ENCODE measurements around the gene ZNF611.
"Not testable (repeated sequence)": the region's sequence is repeated elsewhere in the genome, so short reads cannot be mapped to it uniquely, and the experiment has no call there.

ZNF611 gene

GRCh38 chr19:52726051-52726450 lies 8.8 kb downstream of the ZNF611 start:
- H3K4me1 Mint-ChIP-seq (ENCODE audit: low read depth); intact Hi-C loops (cut with micrococcal nuclease); H3K27ac Mint-ChIP-seq; H3K4me3 Mint-ChIP-seq; H3K27me3 Mint-ChIP-seq: not testable (repeated sequence)
- H3K9me3 Mint-ChIP-seq: peaks cover 35% of the 10 kb centered on the region
- peaks cover 92% of the 10 kb centered on the region for H3K36me3 Mint-ChIP-seq (ENCODE audit: low read depth)

DNA sequence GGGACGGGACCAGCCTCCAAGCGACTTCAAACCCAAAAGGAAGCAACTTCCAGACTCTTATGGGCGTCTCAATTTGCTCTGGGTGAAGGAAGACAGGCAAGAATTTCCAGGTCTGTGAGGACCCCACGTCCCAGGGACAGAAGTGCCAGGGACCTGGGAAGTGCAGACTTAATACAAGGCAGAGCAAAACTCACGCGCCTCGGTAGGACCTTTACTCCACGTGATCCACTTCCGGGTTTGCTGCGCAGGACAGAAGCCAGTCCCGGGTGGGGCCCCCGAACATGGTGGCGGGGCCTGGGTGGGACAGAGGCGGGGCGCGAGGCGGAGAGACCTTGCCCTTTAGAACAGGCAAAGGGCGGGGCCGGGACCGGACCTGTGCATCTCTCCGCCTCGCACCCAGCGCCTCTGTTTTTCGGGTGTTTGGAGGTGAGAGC lies 9.3 kb downstream of the ZNF611 start:
- H3K4me3 Mint-ChIP-seq: no peak overlapping the region
- H3K9me3 Mint-ChIP-seq: peaks cover 39% of the 10 kb centered on the region
- no peaks in the 10 kb centered on the region for H3K4me1 Mint-ChIP-seq (ENCODE audit: low read depth)
- intact Hi-C loops (cut with micrococcal nuclease): no loop called here
- H3K27me3 Mint-ChIP-seq: no peaks in the 10 kb centered on the region
- no peak overlapping the region for H3K27ac Mint-ChIP-seq
- peaks cover 92% of the 10 kb centered on the region for H3K36me3 Mint-ChIP-seq (ENCODE audit: low read depth)

DNA sequence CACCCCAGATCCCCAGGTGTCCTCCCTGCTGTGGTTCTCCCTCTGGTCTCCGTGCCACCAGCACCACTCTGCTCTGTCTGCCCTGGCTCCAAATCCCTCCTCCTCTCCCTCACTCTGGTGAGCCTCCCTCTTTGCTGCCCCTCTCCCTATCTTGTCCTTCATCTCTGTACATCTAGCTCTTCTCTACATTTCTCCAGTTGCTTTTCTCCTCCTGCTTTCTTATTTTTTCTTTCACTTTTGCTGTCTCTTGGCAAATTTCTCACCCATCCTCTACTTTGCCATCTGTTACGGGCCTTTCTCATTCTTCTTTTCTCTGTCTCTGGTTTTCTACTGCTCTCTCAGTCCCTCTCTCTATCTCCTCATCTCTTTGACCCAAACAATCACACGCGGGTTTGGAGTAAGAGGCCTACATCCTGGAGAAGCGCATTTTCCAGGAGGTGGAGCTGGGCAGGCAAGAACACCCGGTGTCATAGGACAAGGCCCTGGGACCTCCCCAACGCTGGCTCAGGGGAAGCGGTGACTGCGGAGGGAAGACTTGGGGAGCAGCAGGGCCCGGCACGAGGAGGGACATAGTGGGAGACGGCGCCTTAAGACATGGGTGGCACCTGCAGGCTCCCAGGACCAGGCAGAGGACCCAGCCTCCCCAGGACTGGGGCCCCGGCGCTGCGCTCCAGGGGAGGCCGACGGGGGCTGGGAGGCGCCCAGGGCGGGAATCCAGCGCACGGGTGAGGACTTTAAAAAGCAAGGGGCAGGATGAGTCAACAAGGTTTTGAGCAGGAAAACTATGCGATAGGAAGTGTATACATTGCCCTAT lies 9.9 kb downstream of the ZNF611 start:
- Mint-ChIP-seq H3K4me1 (ENCODE audit: low read depth) (no peaks in the 10 kb centered on the region), H3K27me3 (no peaks in the 10 kb centered on the region), H3K27ac (no peak overlapping the region), H3K4me3 (no peak overlapping the region), H3K9me3 (peaks cover 40% of the 10 kb centered on the region), H3K36me3 (ENCODE audit: low read depth) (peaks cover 96% of the 10 kb centered on the region)
- intact Hi-C loops (cut with micrococcal nuclease): no loop called here

- peaks cover 49% of the 10 kb centered on the region for H3K9me3 Mint-ChIP-seq
- intact Hi-C loops (cut with micrococcal nuclease): not testable (repeated sequence)
These were observed 10.8 kb downstream of the ZNF611 start for GRCh38 chr19:52723907-52724598.

GRCh38 chr19:52722062-52723003 lies 12.5 kb downstream of the ZNF611 start:
- Mint-ChIP-seq H3K9me3 (peaks cover 52% of the 10 kb centered on the region), H3K27ac (no peak overlapping the region), H3K4me3 (no peak overlapping the region), H3K27me3 (no peaks in the 10 kb centered on the region), H3K4me1 (ENCODE audit: low read depth) (peaks cover 10% of the 10 kb centered on the region), H3K36me3 (ENCODE audit: low read depth) (peaks cover 86% of the 10 kb centered on the region)
- intact Hi-C loops (cut with micrococcal nuclease): no loop called here

More at GRCh38 chr19:52723907-52724598, 10.8 kb downstream of the ZNF611 start:
- H3K4me1 Mint-ChIP-seq (ENCODE audit: low read depth); H3K27ac Mint-ChIP-seq; H3K4me3 Mint-ChIP-seq; H3K27me3 Mint-ChIP-seq: not testable (repeated sequence)
- peaks cover 96% of the 10 kb centered on the region for H3K36me3 Mint-ChIP-seq (ENCODE audit: low read depth)

- Mint-ChIP-seq H3K36me3 (ENCODE audit: low read depth) (peaks cover 79% of the 10 kb centered on the region), H3K9me3 (peaks cover 60% of the 10 kb centered on the region), H3K4me1 (ENCODE audit: low read depth) (peaks cover 10% of the 10 kb centered on the region)
- H3K27ac Mint-ChIP-seq; H3K4me3 Mint-ChIP-seq; H3K27me3 Mint-ChIP-seq; intact Hi-C loops (cut with micrococcal nuclease): not testable (repeated sequence)
These were observed 14.3 kb downstream of the ZNF611 start for GRCh38 chr19:52720541-52720940.

GRCh38 chr19:52716522-52716921 lies 18.3 kb downstream of the ZNF611 start:
- Mint-ChIP-seq H3K4me3 (no peak overlapping the region), H3K36me3 (ENCODE audit: low read depth) (peaks cover 82% of the 10 kb centered on the region), H3K27ac (no peak overlapping the region), H3K27me3 (no peaks in the 10 kb centered on the region), H3K4me1 (ENCODE audit: low read depth) (peaks cover 10% of the 10 kb centered on the region), H3K9me3 (peaks cover 62% of the 10 kb centered on the region)
- intact Hi-C loops (cut with micrococcal nuclease): no loop called here

DNA sequence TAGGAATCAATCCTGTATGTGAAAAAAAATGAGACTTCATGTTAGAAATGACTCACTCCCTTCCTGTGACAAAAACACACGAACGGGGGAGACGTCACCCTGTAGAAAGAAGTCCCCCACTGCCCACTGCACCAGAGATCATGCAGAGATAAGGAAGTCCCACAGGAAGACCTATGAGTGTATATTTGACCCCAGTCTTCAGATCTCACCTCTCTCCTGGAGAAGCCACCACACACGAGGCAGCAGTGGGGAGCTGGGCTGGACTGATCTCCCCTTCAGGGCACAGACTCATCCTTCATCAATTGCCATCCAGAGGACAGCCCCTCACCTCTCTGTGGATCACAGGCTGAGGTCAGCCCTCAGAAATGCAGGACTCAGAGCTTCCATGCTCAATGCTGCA lies 18.9 kb downstream of the ZNF611 start:
- peaks cover 10% of the 10 kb centered on the region for H3K4me1 Mint-ChIP-seq (ENCODE audit: low read depth)
- intact Hi-C loops (cut with micrococcal nuclease): not testable (repeated sequence)

DNA sequence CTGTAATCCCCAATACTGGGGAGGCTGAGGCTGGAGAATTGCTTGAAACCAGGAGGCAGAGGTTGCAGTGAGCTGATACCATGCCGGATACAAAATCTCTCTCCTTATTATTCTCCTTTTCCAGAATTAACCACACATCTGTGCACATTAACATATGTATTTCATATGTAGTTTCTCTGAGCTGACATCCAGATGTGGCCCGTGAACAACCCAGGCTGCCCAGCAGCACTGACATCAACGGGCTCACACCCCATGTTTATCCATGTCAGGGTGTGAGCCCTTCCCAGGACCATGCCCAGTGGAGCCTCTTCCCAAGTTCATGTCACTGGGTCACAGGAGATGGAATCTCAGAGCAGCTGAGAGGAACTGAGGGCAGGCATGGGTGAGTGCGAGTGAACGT lies 19.5 kb downstream of the ZNF611 start:
- H3K27me3 Mint-ChIP-seq; intact Hi-C loops (cut with micrococcal nuclease); H3K27ac Mint-ChIP-seq; H3K4me3 Mint-ChIP-seq: not testable (repeated sequence)
- peaks cover 82% of the 10 kb centered on the region for H3K36me3 Mint-ChIP-seq (ENCODE audit: low read depth)
- peaks cover 65% of the 10 kb centered on the region for H3K9me3 Mint-ChIP-seq
- peaks cover 10% of the 10 kb centered on the region for H3K4me1 Mint-ChIP-seq (ENCODE audit: low read depth)

More for the DNA sequence above, 18.9 kb downstream of the ZNF611 start:
- Mint-ChIP-seq H3K36me3 (ENCODE audit: low read depth) (peaks cover 82% of the 10 kb centered on the region), H3K9me3 (peaks cover 62% of the 10 kb centered on the region)
- H3K27me3 Mint-ChIP-seq, H3K27ac Mint-ChIP-seq, H3K4me3 Mint-ChIP-seq: not testable (repeated sequence)

- H3K4me3 Mint-ChIP-seq; H3K4me1 Mint-ChIP-seq (ENCODE audit: low read depth); H3K27ac Mint-ChIP-seq; H3K27me3 Mint-ChIP-seq; intact Hi-C loops (cut with micrococcal nuclease): not testable (repeated sequence)
- peaks cover 86% of the 10 kb centered on the region for H3K36me3 Mint-ChIP-seq (ENCODE audit: low read depth)
- H3K9me3 Mint-ChIP-seq: peaks cover 75% of the 10 kb centered on the region
These were observed 21.8 kb downstream of the ZNF611 start for GRCh38 chr19:52713051-52713450.

- H3K27me3 Mint-ChIP-seq; H3K4me3 Mint-ChIP-seq; intact Hi-C loops (cut with micrococcal nuclease); H3K4me1 Mint-ChIP-seq (ENCODE audit: low read depth); H3K27ac Mint-ChIP-seq: not testable (repeated sequence)
- peaks cover 81% of the 10 kb centered on the region for H3K9me3 Mint-ChIP-seq
- peaks cover 100% of the 10 kb centered on the region for H3K36me3 Mint-ChIP-seq (ENCODE audit: low read depth)
These were observed 23.2 kb downstream of the ZNF611 start for GRCh38 chr19:52711661-52712060.

- Mint-ChIP-seq H3K36me3 (ENCODE audit: low read depth) (peaks cover 100% of the 10 kb centered on the region), H3K4me1 (ENCODE audit: low read depth) (no peaks in the 10 kb centered on the region), H3K27me3 (no peaks in the 10 kb centered on the region), H3K9me3 (peaks cover 90% of the 10 kb centered on the region), H3K27ac (no peak overlapping the region), H3K4me3 (no peak overlapping the region)
- intact Hi-C loops (cut with micrococcal nuclease): no loop called here
These were observed 24.3 kb downstream of the ZNF611 start for GRCh38 chr19:52710538-52710937.

- Mint-ChIP-seq H3K9me3 (peaks cover 86% of the 10 kb centered on the region), H3K36me3 (ENCODE audit: low read depth) (peaks cover 72% of the 10 kb centered on the region)
- intact Hi-C loops (cut with micrococcal nuclease); H3K27me3 Mint-ChIP-seq; H3K27ac Mint-ChIP-seq; H3K4me3 Mint-ChIP-seq; H3K4me1 Mint-ChIP-seq (ENCODE audit: low read depth): not testable (repeated sequence)
These were observed 29.2 kb downstream of the ZNF611 start for GRCh38 chr19:52705615-52706014.

DNA sequence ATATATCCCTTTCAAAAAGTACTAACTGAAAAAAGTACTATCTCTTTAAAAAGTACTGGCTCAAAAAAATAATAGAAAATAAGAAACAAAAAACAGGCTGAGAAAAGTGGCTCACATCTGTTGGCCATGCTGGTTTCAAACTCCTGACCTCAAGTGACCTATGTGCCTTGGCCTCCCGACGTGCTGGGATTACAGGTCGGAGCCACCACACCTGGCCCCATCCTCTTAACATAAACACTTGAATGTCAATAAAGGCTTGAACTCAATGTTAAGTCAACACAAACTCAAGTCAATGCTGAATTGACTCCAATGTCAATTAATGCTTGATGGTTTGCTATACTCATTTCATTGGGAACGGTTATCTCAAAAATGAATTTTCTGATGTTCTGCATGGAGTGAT lies 30.9 kb downstream of the ZNF611 start:
- Mint-ChIP-seq H3K27ac (no peak overlapping the region), H3K27me3 (no peaks in the 10 kb centered on the region), H3K4me1 (ENCODE audit: low read depth) (no peaks in the 10 kb centered on the region), H3K36me3 (ENCODE audit: low read depth) (peaks cover 55% of the 10 kb centered on the region), H3K9me3 (peaks cover 89% of the 10 kb centered on the region), H3K4me3 (no peak overlapping the region)
- intact Hi-C loops (cut with micrococcal nuclease): no loop called here

All from dendritic cell treated with granulocyte-macrophage colony-stimulating factor and Interleukin-4, amounts not matched to agents 40 ng/mL and 50 ng/mL, for 4 days (primary cell).